Retina (tissue), 1 donor: Measurements from ENCODE around the gene GALNT18.

ENCODE experiments used
- DNase-seq: peaks from one replicate; pipeline ENCODE4 v3.0.0-alpha.2; 2016

The GALNT18 gene

DNA sequence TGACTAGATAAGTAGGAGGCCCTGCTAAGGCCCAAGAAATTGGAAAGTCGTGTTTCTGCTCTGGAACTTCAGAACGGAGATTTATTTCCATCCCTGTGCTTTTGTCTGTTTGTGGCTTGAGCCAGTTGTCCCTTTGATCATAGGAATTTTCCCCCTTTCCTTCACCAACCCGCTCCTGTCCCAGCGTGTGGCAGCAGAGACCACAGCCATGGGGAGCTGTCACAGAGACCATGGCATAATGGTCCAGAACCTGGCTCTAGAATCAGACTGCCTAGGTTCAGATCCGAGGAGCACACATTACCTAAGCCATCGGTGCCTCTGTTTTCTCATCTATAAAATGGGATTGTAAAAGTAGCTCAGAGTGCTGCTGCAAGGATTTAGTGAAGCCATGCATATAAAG, 128.1 kb downstream of the GALNT18 start:
- no peak for DNase-seq

- no peak for DNase-seq
Measured at GRCh38 chr11:11491589-11491988, 130.2 kb downstream of the GALNT18 start.

GRCh38 chr11:11491014-11491413, 130.8 kb downstream of the GALNT18 start:
- DNase-seq = no peak

GRCh38 chr11:11486423-11486822, 135.4 kb downstream of the GALNT18 start:
- no peak for DNase-seq

- DNase-seq = no peak
Measured at GRCh38 chr11:11486002-11486401, 135.8 kb downstream of the GALNT18 start.

DNA sequence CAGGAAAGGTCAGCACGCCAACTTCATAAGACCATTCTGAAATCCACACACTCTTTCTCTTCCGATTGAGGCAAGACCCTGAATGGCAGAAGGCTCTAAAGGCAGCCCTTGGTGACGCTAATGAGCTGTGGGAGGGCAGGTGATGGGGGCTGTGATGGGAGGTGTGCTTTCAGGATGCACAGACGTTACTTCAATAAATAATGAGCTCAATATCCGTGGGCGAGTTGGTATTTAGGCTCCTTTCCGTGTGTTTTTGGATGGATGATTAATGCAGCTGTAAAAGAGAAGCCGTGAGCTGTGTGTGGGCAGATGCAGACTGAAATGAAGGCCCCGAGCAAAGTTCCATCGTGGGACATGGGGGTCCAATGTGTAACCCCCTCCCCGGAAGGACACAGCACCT, 138.2 kb downstream of the GALNT18 start:
- DNase-seq = no peak

- no peak for DNase-seq
Measured at GRCh38 chr11:11482730-11483129, 139.1 kb downstream of the GALNT18 start.

- DNase-seq = no peak
Measured at GRCh38 chr11:11481371-11481770, 140.4 kb downstream of the GALNT18 start.

DNA sequence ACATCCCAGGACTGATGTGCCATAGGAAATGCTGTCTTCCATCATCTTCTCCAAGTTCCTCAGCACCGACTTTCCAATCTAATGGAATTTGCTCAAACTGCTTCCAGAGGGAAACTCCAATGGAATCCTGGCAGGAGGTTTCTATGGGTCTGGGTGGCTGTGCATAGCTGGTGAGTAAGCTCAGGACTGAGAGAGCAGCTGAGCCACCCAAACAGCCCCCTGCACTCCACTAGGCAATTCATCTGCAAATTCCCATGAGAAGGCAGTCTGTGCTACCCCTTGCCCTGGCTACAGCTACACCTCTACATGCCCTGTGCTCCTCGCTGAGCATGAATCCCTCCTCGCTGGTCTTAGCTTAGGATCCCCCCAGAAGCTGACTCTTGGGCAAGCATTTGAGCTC, 140.8 kb downstream of the GALNT18 start:
- no peak for DNase-seq

DNA sequence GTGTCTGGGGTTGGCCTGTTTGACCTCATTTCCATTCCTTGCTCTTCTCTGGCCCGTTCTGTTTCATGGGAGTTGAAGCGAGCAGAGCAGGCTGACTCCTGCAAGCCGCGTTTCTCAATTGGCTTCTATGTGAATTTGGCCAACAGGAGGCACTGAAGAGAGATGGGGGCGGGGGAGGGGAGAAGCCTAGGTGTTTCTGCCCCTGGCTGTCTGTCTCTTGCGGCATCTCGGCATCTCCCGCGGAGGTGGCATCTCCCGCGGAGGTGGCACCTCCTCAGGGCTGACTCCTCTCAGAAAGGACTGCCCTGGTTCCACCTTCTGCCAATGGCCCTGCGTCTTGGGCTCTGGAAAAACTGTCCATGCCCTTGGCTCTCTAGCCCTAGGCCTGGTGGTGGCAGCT, 143.1 kb downstream of the GALNT18 start:
- no peak for DNase-seq

- no peak for DNase-seq
Measured at GRCh38 chr11:11477695-11478420, 143.9 kb downstream of the GALNT18 start.

DNA sequence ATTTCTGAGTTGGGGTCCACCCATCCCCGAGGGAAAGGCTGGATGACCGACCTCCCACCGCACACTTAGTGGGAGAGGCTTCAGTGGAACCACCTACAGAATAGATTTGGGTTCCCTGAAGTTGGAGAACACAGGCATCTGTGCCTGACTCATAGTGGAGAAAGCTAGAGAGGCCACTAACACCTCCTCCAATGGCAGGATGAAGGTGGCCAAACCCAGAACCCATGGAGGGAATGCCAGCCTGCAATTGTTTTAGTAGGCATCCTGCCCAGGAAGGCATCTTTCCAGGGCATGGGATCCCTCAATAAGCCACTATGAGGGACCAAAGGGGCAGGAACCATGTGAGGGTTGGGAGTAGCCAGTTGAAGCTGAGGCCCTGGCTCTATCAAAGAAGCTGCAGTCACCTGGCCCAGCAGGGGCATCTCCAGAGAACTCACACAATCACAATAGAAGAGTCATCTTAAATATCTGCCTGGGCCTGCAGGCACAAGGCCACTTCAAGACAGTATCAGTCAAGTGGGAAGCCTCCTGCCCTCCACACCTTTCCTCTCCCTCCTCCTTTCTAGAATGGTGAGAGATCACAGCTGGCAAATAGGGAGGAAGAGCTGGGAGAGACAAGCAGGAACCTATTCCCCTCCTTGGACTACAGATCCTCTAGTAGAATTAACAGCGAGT, 144.7 kb downstream of the GALNT18 start:
- no peak for DNase-seq

- DNase-seq = no peak
Measured at GRCh38 chr11:11476499-11476898, 145.3 kb downstream of the GALNT18 start.

DNA sequence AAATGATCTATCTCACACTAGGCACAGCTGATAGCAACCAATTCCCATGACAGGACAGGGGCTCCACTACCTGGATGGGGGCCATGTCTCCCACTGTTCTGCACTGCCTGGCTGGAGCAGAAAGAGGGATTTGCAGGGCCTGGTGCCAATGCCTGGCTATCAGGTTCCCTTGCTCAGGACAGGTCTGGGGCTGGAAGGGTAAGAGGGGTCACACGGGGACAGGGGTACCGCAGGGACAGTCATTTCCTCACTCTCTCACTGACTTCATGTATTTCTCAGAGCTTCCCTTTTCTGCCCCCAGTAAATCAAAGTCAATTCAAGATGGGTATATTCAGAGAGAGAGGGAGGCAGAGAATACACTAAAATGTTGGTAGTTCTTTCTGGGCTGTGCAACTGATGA, 149.7 kb downstream of the GALNT18 start:
- DNase-seq = no peak

- DNase-seq = no peak
Measured at GRCh38 chr11:11471201-11471600, 150.6 kb downstream of the GALNT18 start.

DNA sequence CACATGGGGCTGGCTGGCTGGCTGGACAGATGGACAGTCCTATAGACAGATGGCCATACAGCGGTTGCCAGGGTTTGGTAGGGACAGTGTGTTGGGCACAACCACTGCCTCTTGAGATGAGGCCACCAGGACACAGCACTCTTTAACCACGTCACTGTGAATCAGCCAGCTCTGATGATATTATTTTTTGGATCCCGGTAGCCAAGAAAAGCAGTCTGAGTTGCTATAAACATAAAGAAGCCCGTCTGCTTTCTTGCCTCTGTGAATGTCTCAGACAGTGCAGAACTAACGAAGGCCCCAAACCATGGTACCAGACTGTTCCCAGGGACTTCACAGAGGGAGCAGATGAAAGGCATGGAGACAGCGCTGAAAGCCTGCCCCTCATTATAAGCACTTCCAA, 152.9 kb downstream of the GALNT18 start:
- DNase-seq = no peak

DNA sequence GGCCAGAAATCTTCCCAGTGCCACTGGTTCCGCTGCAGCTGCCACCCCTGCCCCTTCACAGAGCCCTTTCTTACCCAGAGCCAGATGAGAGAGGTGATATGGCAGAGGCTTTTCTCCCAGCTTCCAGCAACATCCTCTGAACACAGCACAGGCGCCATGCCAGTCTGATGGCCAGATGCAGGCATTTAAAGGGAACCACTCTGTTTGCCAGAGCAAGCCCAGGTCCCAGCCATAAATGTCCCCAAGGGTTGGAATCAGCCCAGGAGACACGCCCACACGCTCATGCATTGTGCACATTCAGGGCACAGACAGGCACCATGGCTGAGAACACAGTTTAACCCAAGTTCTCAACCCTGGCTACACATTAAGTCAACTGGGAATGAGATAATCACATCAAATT, 154.5 kb downstream of the GALNT18 start:
- no peak for DNase-seq

GRCh38 chr11:11464555-11464954, 157.2 kb downstream of the GALNT18 start:
- DNase-seq = no peak

- DNase-seq = peak; percentile 56
Measured at GRCh38 chr11:11463405-11463804, 158.4 kb downstream of the GALNT18 start.

GRCh38 chr11:11461473-11461872, 160.3 kb downstream of the GALNT18 start:
- no peak for DNase-seq

DNA sequence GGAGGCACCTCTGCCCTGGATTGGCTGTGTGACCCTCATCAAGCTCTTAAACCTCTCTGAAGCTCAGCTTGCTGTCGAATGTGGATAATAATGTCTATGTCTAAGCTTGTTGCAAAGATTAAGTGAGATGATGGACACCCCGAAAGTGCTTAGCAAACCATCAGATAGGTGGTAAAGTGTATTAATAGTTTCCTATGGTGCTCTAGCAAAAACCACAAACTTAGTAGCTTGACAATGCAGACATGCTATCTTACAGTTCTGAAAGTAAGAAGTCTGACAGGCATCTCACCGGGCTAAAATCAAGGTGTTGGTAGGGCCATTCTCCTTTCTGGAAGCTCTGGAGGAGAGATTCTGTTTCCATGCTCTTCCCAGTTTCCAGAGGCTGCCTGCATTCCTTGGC, 162.2 kb downstream of the GALNT18 start:
- DNase-seq = no peak

DNA sequence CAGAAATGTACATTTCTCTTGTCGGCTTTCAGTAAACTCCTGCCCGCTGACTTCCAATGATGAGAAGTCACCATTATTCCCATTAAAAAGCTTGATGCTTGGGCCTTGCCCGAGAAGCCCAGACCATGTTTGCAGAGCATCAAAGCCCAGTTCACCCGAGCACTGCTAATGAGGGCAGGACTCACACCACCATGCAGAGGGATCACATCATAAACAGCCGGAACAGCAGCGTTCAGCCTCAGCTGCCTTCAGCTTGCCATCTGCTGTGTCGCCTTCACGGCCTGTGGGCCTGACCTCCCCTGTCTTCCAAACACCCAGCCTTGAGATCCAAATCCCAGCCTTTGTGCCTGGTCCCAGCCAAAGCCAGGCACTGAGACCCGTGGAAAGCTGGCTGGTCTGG, 163.3 kb downstream of the GALNT18 start:
- peak; percentile 77 for DNase-seq

DNA sequence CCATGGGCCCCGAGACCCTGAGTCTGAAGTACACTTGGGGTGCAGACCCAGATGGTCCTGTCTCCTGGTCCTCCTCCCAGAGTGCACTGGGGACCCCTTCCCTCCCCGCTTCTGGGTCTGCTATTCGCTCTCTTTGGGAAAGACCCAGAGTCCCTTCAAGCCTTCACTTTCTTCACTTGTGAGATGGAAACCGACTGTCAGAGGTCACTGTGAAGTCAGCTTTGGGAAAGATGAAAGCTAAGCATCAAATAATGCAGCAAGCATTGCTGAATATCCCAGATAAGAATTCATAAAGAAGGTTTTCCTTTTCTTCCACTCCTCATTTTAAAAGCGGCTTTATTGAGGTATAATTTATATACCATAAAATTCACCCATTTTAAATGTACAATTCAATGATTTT, 163.8 kb downstream of the GALNT18 start:
- no peak for DNase-seq

DNA sequence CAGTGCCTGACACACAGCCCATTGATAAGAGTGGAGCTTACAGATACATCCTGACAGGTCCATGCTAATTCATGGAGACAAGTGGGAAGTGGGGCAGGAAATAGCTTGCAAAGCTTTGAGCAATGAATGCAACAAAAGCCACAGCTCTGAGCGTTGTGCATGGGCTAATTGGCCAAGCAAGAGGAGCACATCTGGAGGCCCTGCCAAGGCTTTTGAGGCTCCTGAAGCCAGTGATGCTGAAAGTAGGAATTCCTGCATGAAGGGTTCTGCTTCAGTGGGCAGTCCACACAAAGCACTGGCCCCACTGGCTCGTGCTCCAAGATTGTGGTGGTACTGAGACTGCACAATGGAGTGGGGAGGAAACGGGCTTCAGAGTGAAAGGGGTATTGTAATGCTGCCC, 164.9 kb downstream of the GALNT18 start:
- DNase-seq = peak; percentile 77
